HepG2 (cell line): ENCODE measurements around the gene SYNJ2. TPM values are rescaled to one million over a fixed set of nuclear protein-coding genes. Genes with fewer than 3 reads are reported as not detected.

Source experiments
- ETV6 ChIP-seq: sonication (generic); formaldehyde crosslinking; conservative IDR thresholded peaks from 2 replicates; pipeline ENCODE4 v1.4.0; 2020; ENCODE audit warnings: missing genetic modification reagents
- FOSL1 ChIP-seq: sonication (generic); formaldehyde crosslinking; IDR thresholded peaks from 2 replicates; pipeline ENCODE4 v1.9.0; 2021; ENCODE audit warnings: missing genetic modification reagents, borderline replicate concordance
- KDM4B ChIP-seq: sonication (generic); formaldehyde crosslinking; IDR thresholded peaks from 2 replicates; pipeline ENCODE4 v1.4.0; 2020; ENCODE audit warnings: missing genetic modification reagents
- KDM5B ChIP-seq: sonication (generic); formaldehyde crosslinking; IDR thresholded peaks from 2 replicates; pipeline ENCODE4 v1.4.0; 2020; ENCODE audit warnings: missing genetic modification reagents, mild to moderate bottlenecking, borderline replicate concordance
- POLR2AphosphoS2 ChIP-seq: IDR thresholded peaks from 2 replicates; pipeline ENCODE4 v1.6.1; 2011; ENCODE audit warnings: low read depth, low read length, improper control_type of control experiment
- SAFB2 ChIP-seq: sonication (generic); formaldehyde crosslinking; IDR thresholded peaks from 2 replicates; pipeline ENCODE4 v1.5.1; 2020; ENCODE audit warnings: missing genetic modification reagents, low read depth, mild to moderate bottlenecking, borderline replicate concordance
- TCF12 ChIP-seq, 2 experiments: fragments of 450-650 bp in 1 of 2; sonication (generic) in 1 of 2; formaldehyde crosslinking in 1 of 2; IDR thresholded peaks; 2 replicates each; pipeline versions ENCODE4 v1.6.1 to v1.8.0; 2017 to 2022; ENCODE audit warnings: antibody characterized with exemption in 1 of 2, mild to moderate bottlenecking in 1 of 2, missing genetic modification reagents in 1 of 2, moderate library complexity in 1 of 2
- TSC22D2 ChIP-seq: sonication (generic); formaldehyde crosslinking; IDR thresholded peaks from 2 replicates; pipeline ENCODE4 v1.5.1; 2020; ENCODE audit warnings: missing genetic modification reagents, mild to moderate bottlenecking, borderline replicate concordance
- ZBTB3 ChIP-seq: sonication (generic); formaldehyde crosslinking; IDR thresholded peaks from 2 replicates; pipeline ENCODE4 v1.4.0; 2020; ENCODE audit warnings: low read depth, mild to moderate bottlenecking, moderate library complexity, missing genetic modification reagents, borderline replicate concordance
- ZBTB38 ChIP-seq: sonication (generic); formaldehyde crosslinking; IDR thresholded peaks from 2 replicates; pipeline ENCODE4 v1.5.1; 2020; ENCODE audit warnings: mild to moderate bottlenecking, missing genetic modification reagents
- ZBTB7A ChIP-seq: sonication (generic); formaldehyde crosslinking; IDR thresholded peaks from 2 replicates; pipeline ENCODE4 v1.8.0; 2022; ENCODE audit warnings: mild to moderate bottlenecking, missing genetic modification reagents
- ZBTB8A ChIP-seq: sonication (generic); formaldehyde crosslinking; IDR thresholded peaks from 2 replicates; pipeline ENCODE4 v1.4.0; 2020; ENCODE audit warnings: mild to moderate bottlenecking, low read depth, missing genetic modification reagents, borderline replicate concordance
- ZFP1 ChIP-seq: IDR thresholded peaks from 2 replicates; pipeline ENCODE4 v1.6.1; 2016
- ZNF547 ChIP-seq: sonication (generic); formaldehyde crosslinking; IDR thresholded peaks from 2 replicates; pipeline ENCODE4 v1.5.1; 2020; ENCODE audit warnings: mild to moderate bottlenecking, missing genetic modification reagents
- ZNF775 ChIP-seq: sonication (generic); formaldehyde crosslinking; IDR thresholded peaks from 2 replicates; pipeline ENCODE4 v1.4.0; 2020; ENCODE audit warnings: missing genetic modification reagents, mild to moderate bottlenecking, moderate library complexity, borderline replicate concordance
- polyA plus RNA-seq, 8 experiments: library from polyadenylated mRNA; depleted of rRNA in 3 of 8; stranded (reverse) in 7 of 8; unstranded in 1 of 8; fragments of >200 nt; fragmentation: Illumina TruSeq in 4 of 8; extraction: Trizol in 4 of 8; gene quantifications; 2 replicates each; pipeline versions ENCODE4 v1.2.1 to v1.2.3, GENCODE V29; 2011 to 2016; ENCODE audit warnings: low read depth in 4 of 8, missing spikeins in 1 of 8, mixed read lengths in 1 of 8; ENCODE audit not compliant: insufficient read depth in 1 of 8
- total RNA-seq, 5 experiments: library from RNA; depleted of rRNA; stranded (reverse); fragments of >200 nt; fragmentation: Illumina TruSeq; extraction: Trizol; gene quantifications; 2 replicates each; pipeline ENCODE4 v1.2.3, GENCODE V29; 2016; ENCODE audit warnings: low read depth in 1 of 5
- TF ChIP-seq, protein P1 (sequence below): sonication (generic); formaldehyde crosslinking; conservative IDR thresholded peaks from 2 replicates; pipeline ENCODE4 v1.4.0; 2020; ENCODE audit warnings: missing genetic modification reagents
- TF ChIP-seq, protein P2 (sequence below): sonication (generic); formaldehyde crosslinking; IDR thresholded peaks from 2 replicates; pipeline ENCODE4 v1.5.0; 2020; ENCODE audit warnings: missing genetic modification reagents

SYNJ2 gene
- total and polyA plus RNA-seq, 2 of the 13 experiments (the other 11 are each of a cell fraction or from before 2014, with no cell fraction given): 39.1 to 57.6 TPM

DNA sequence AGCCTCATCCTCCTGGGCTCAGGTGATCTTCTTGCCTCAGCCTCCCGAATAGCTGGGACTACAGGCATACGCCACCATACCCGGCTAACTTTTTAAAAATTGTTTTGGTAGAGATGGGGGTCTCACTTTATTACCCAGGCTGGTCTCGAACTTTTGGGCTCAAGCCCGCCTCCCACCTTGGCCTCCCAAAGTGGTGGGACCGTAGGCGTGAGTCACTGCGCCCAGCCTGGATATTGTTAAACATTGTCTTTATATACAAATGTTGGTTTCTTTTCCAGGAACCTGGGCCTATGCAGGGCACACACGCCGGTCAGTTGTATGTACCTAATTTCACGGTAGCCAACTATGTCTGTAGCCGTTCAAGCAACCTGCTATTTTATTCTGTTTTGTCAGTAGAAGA is 60.1 kb downstream of the SYNJ2 start (continued):
- TF ChIP-seq ZNF547: 0 out of 2 replicates have a peak, but pooled peaks have one; percentile 22
- TF ChIP-seq SAFB2 (CRISPR knock-in tag): 0 out of 2 replicates have a peak, but pooled peaks have one; percentile 32
- TF ChIP-seq FOSL1 (CRISPR knock-in tag): no peak
- no peak for TF ChIP-seq KDM5B (CRISPR knock-in tag)
- no peak for TF ChIP-seq POLR2AphosphoS2
- no peak for TF ChIP-seq KDM4B (CRISPR knock-in tag)
- TF ChIP-seq, protein P1, sequence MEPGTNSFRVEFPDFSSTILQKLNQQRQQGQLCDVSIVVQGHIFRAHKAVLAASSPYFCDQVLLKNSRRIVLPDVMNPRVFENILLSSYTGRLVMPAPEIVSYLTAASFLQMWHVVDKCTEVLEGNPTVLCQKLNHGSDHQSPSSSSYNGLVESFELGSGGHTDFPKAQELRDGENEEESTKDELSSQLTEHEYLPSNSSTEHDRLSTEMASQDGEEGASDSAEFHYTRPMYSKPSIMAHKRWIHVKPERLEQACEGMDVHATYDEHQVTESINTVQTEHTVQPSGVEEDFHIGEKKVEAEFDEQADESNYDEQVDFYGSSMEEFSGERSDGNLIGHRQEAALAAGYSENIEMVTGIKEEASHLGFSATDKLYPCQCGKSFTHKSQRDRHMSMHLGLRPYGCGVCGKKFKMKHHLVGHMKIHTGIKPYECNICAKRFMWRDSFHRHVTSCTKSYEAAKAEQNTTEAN (CRISPR knock-in tag): no peak
- TF ChIP-seq ZBTB3: no peak
- no peak for TF ChIP-seq ZBTB38
- no peak for TF ChIP-seq ZBTB7A (CRISPR knock-in tag)
- no peak for TF ChIP-seq ETV6
- TF ChIP-seq, protein P2, sequence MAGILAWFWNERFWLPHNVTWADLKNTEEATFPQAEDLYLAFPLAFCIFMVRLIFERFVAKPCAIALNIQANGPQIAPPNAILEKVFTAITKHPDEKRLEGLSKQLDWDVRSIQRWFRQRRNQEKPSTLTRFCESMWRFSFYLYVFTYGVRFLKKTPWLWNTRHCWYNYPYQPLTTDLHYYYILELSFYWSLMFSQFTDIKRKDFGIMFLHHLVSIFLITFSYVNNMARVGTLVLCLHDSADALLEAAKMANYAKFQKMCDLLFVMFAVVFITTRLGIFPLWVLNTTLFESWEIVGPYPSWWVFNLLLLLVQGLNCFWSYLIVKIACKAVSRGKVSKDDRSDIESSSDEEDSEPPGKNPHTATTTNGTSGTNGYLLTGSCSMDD (CRISPR knock-in tag): no peak
- TF ChIP-seq ZBTB8A (CRISPR knock-in tag): no peak
- no peak for TF ChIP-seq ZNF775 (CRISPR knock-in tag)
- TF ChIP-seq TSC22D2 (CRISPR knock-in tag): no peak
- no peak for TF ChIP-seq TCF12 (IDR thresholded peaks at IDR 0.05)
- TF ChIP-seq TCF12 (CRISPR knock-in tag; IDR thresholded peaks at IDR 0.05): no peak
- TF ChIP-seq ZFP1 (CRISPR knock-in tag): no peak
